Gastroesophageal sphincter (tissue), 4 donors: ENCODE measurements around the gene ARHGAP6. TPM values are rescaled to one million over a fixed set of nuclear protein-coding genes. Genes with fewer than 3 reads are reported as not detected.

Source experiments
- ATAC-seq: fragments of 150-250 bp; one replicate; pipeline ENCODE4 v1.9.1; 2016; ENCODE audit warnings: mild to moderate bottlenecking, moderate library complexity
- H3K27ac ChIP-seq, 4 donors: fragments of 200-600 bp; sonication (generic) in 3 of 4; 1 replicate in 3 of 4; 2 replicates in 1 of 4; pipeline ENCODE4 v1.5.1; 2016 to 2019
- H3K27me3 ChIP-seq: fragments of 200-600 bp; sonication (generic); one replicate; pipeline ENCODE4 v1.5.1; 2019
- H3K36me3 ChIP-seq, 2 donors: fragments of 200-600 bp; sonication (generic); one replicate each; pipeline ENCODE4 v1.5.1; 2019; ENCODE audit warnings: control low read depth in 1 of 2
- H3K4me1 ChIP-seq, 3 donors: fragments of 200-600 bp; sonication (generic); 1 replicate in 2 of 3; 2 replicates in 1 of 3; pipeline ENCODE4 v1.5.1; 2016 to 2019; ENCODE audit warnings: control low read depth in 2 of 3
- H3K4me3 ChIP-seq, 2 donors: fragments of 200-600 bp; sonication (generic); one replicate each; pipeline ENCODE4 v1.5.1; 2019; ENCODE audit warnings: mild to moderate bottlenecking in 1 of 2, moderate library complexity in 1 of 2
- H3K9me3 ChIP-seq, 3 donors: fragments of 200-600 bp; sonication (generic); one replicate each; pipeline ENCODE4 v1.5.1; 2017 to 2019; ENCODE audit warnings: control low read depth in 2 of 3
- EP300 ChIP-seq: sonication (generic); formaldehyde crosslinking; IDR thresholded peaks from one replicate; pipeline ENCODE4 v1.6.1; 2017; ENCODE audit warnings: antibody characterized with exemption, mild to moderate bottlenecking
- POLR2A ChIP-seq, 2 donors: fragments of 450-650 bp; IDR thresholded peaks; one replicate each; pipeline ENCODE4 v1.6.1; 2017; ENCODE audit warnings: antibody characterized with exemption in 2 of 2, mild to moderate bottlenecking in 2 of 2, moderate library complexity in 1 of 2
- POLR2AphosphoS5 ChIP-seq: sonication (generic); formaldehyde crosslinking; IDR thresholded peaks from one replicate; pipeline ENCODE4 v1.6.1; 2017; ENCODE audit warnings: antibody characterized with exemption
- WGBS, 2 donors: methylation state at CpG; one replicate each; pipeline ENCODE4 v1.1.5; 2018; ENCODE audit warnings: low coverage in 1 of 2; 5-methylcytosine and 5-hydroxymethylcytosine counted together
- total RNA-seq, 4 donors: library from RNA; depleted of rRNA; stranded (reverse); fragments of >200 nt; gene quantifications; one replicate each; pipeline ENCODE4 v1.1.0, GENCODE V29; 2016
- TF ChIP-seq, protein P1 (sequence below), 4 experiments: fragments of 200-600 bp in 2 of 4; fragments of 450-650 bp in 2 of 4; sonication (generic) in 1 of 4; IDR thresholded peaks; one replicate each; pipeline ENCODE4 v1.5.1; 2017 to 2019; ENCODE audit warnings: antibody characterized with exemption in 4 of 4, mild to moderate bottlenecking in 2 of 4, moderate library complexity in 2 of 4

ARHGAP6 gene
- total RNA-seq, 4 donors from 2014 or later = 25.2 to 35.1 (median 31.8) TPM

GRCh38 chrX:11113731-11114130 lies 552.0 kb downstream of the ARHGAP6 start:
- Histone ChIP-seq H3K27ac (peak overlapping the region in 1 of 4 donors; percentile 11), H3K9me3 (no peaks in the 10 kb centered on the region), H3K4me1 (peaks cover 0 to 35% (median 5%) of the 10 kb centered on the region in 3 donors), H3K4me3 (no peak overlapping the region), H3K36me3 (peaks cover 0 to 51% of the 10 kb centered on the region in 2 donors), H3K27me3 (no peaks in the 10 kb centered on the region)
- TF ChIP-seq POLR2AphosphoS5 = no peak
- no peak for TF ChIP-seq EP300
- TF ChIP-seq, protein P1, sequence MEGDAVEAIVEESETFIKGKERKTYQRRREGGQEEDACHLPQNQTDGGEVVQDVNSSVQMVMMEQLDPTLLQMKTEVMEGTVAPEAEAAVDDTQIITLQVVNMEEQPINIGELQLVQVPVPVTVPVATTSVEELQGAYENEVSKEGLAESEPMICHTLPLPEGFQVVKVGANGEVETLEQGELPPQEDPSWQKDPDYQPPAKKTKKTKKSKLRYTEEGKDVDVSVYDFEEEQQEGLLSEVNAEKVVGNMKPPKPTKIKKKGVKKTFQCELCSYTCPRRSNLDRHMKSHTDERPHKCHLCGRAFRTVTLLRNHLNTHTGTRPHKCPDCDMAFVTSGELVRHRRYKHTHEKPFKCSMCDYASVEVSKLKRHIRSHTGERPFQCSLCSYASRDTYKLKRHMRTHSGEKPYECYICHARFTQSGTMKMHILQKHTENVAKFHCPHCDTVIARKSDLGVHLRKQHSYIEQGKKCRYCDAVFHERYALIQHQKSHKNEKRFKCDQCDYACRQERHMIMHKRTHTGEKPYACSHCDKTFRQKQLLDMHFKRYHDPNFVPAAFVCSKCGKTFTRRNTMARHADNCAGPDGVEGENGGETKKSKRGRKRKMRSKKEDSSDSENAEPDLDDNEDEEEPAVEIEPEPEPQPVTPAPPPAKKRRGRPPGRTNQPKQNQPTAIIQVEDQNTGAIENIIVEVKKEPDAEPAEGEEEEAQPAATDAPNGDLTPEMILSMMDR (IDR thresholded peaks at IDR 0.05) = no peak
- no peak for TF ChIP-seq POLR2A (IDR thresholded peaks at IDR 0.05)
- ATAC-seq = no peak

GRCh38 chrX:11111947-11112346 lies 553.8 kb downstream of the ARHGAP6 start:
- Histone ChIP-seq H3K9me3 (no peaks in the 10 kb centered on the region), H3K27me3 (no peaks in the 10 kb centered on the region), H3K4me1 (peaks cover 0 to 35% (median 5%) of the 10 kb centered on the region in 3 donors), H3K36me3 (peaks cover 0 to 33% of the 10 kb centered on the region in 2 donors), H3K27ac (peak overlapping the region in 3 of 4 donors; percentile 82 to 90 (median 83)), H3K4me3 (peak overlapping the region; percentile 63 to 78)
- ATAC-seq = no peak
- TF ChIP-seq POLR2A (IDR thresholded peaks at IDR 0.05) (no peak), EP300 (no peak), POLR2AphosphoS5 (no peak)
- TF ChIP-seq, protein P1 (IDR thresholded peaks at IDR 0.05) = no peak
- 25% methylated on average over 3 of the region's 9 CpGs; no CpG with 5 or more reads in 1 of the 2 donors for WGBS, 2 donors

GRCh38 chrX:11111037-11111851 lies 554.5 kb downstream of the ARHGAP6 start, which contains the start of gene HCCS:
TSS of gene HCCS (plus strand) at chrX:11111332. CDS start at chrX:11112061, 729 bp downstream.
- peak within 1 kb of the TSS; percentile 60 to 90 (median 82) for H3K27ac ChIP-seq
- peaks cover 0 to 26% of the 10 kb centered on the region in 2 donors for H3K36me3 ChIP-seq
- peak; percentile 94 for ATAC-seq
- peak within 1 kb of the TSS; percentile 63 to 78 for H3K4me3 ChIP-seq
- H3K4me1 ChIP-seq = peaks cover 0 to 35% (median 5%) of the 10 kb centered on the region in 3 donors
- no peak for TF ChIP-seq EP300
- peak; percentile 61 to 74 for TF ChIP-seq POLR2A (IDR thresholded peaks at IDR 0.05)
- TF ChIP-seq, protein P1 (IDR thresholded peaks at IDR 0.05) = peak in 2 of 4 experiments; percentile 2 to 17
- peak; percentile 90 for TF ChIP-seq POLR2AphosphoS5
- no peaks in the 10 kb centered on the region for H3K27me3 ChIP-seq
- H3K9me3 ChIP-seq = no peaks in the 10 kb centered on the region
- WGBS, 2 donors = 0 to 30% methylated on average over 5 to 10 of the region's 58 CpGs

GRCh38 chrX:11109968-11110367 lies 555.8 kb downstream of the ARHGAP6 start:
- no peaks in the 10 kb centered on the region for H3K27me3 ChIP-seq
- TF ChIP-seq, protein P1 (IDR thresholded peaks at IDR 0.05) = no peak
- TF ChIP-seq POLR2AphosphoS5 (no peak), POLR2A (IDR thresholded peaks at IDR 0.05) (no peak), EP300 (no peak)
- peaks cover 0 to 14% of the 10 kb centered on the region in 2 donors for H3K36me3 ChIP-seq
- H3K4me1 ChIP-seq = peaks cover 0 to 35% (median 5%) of the 10 kb centered on the region in 3 donors
- no peak for ATAC-seq
- H3K4me3 ChIP-seq = no peak overlapping the region
- H3K27ac ChIP-seq = no peak overlapping the region
- WGBS, 2 donors = 86 to 100% methylated on average over 2 of the region's 2 CpGs
- H3K9me3 ChIP-seq = no peaks in the 10 kb centered on the region
